Neutrophil (primary cell): ENCODE measurements around the gene RFNG.

Source experiments
- H3K27ac ChIP-seq: fragments of 200-600 bp; sonication (generic); 2 replicates; pipeline ENCODE4 v1.5.1; 2016; ENCODE audit warnings: mild to moderate bottlenecking, moderate library complexity
- H3K27me3 ChIP-seq: fragments of 200-600 bp; sonication (generic); 2 replicates; pipeline ENCODE4 v1.6.0; 2016; ENCODE audit warnings: mild to moderate bottlenecking
- H3K36me3 ChIP-seq: fragments of 200-600 bp; sonication (generic); 2 replicates; pipeline ENCODE4 v1.5.1; 2017
- H3K4me1 ChIP-seq, 2 experiments: fragments of 200-600 bp in 1 of 2; sonication (generic) in 1 of 2; 1 replicate in 1 of 2; 2 replicates in 1 of 2; pipeline versions ENCODE4 v1.5.1 to v1.6.1; 2013 to 2016; ENCODE audit warnings: low read depth in 1 of 2, low read length in 1 of 2, mild to moderate bottlenecking in 1 of 2, moderate library complexity in 1 of 2; ENCODE audit not compliant: control insufficient read depth in 1 of 2, insufficient read depth in 1 of 2
- H3K4me3 ChIP-seq, 2 experiments: fragments of 200-600 bp in 1 of 2; sonication (generic) in 1 of 2; 1 replicate in 1 of 2; 2 replicates in 1 of 2; pipeline ENCODE4 v1.5.1; 2013 to 2016; ENCODE audit warnings: low read depth in 1 of 2, low read length in 1 of 2, mild to moderate bottlenecking in 1 of 2, moderate library complexity in 1 of 2
- H3K9me3 ChIP-seq: fragments of 200-600 bp; sonication (generic); 2 replicates; pipeline ENCODE4 v1.5.1; 2016
- TF ChIP-seq, protein P1 (sequence below): fragments of 200-600 bp; sonication (generic); IDR thresholded peaks from 2 replicates; pipeline ENCODE4 v1.5.1; 2016; ENCODE audit warnings: antibody characterized with exemption

RFNG gene

DNA sequence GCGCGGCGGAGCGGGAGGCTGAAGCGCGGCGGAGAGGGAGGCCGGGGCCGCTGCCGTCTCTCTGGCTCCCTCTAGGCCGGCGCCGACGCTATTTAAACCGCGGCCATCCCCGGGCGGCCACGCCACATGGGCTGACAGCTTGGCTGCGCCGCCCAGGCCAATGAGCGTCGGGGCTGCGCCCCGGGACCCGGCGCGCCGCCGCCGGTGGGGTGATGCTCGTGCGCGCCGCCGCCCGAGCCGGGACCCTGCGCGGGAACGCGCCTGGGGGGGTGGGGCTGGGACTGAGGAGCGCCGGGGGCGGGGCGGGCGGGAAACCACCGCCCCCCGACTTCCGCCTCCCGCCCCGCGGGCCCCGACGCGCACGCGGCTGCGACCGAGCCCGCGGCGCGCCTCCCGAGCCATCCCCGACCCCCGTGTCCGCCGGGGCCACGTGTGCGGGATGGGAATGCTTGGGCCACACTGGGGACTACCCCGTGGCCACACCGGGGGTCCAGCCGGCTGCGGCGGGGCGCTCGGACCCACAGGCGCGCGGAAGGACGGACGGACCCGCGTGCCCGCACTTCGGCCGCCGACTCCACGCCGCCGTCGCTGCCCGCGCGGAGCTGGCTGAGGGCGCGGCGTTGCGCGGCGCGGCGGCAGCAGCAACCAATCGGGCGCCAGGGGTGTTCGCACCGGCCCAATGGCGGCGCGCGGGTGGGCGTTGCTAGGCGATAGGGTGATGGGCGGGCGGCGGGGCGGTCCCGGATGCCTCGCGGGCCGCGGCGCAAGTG is 46.7 kb upstream of the RFNG start, which contains the start of gene FASN:
FASN (minus strand) TSS at position 68 of the 770 bp plus-strand sequence. CDS start 1,791 bp downstream, outside the sequence.
- peaks cover 28 to 39% of the 10 kb centered on the region in 2 experiments for H3K4me1 ChIP-seq
- H3K27ac ChIP-seq: peak within 1 kb of the TSS; percentile 81
- TF ChIP-seq, protein P1, sequence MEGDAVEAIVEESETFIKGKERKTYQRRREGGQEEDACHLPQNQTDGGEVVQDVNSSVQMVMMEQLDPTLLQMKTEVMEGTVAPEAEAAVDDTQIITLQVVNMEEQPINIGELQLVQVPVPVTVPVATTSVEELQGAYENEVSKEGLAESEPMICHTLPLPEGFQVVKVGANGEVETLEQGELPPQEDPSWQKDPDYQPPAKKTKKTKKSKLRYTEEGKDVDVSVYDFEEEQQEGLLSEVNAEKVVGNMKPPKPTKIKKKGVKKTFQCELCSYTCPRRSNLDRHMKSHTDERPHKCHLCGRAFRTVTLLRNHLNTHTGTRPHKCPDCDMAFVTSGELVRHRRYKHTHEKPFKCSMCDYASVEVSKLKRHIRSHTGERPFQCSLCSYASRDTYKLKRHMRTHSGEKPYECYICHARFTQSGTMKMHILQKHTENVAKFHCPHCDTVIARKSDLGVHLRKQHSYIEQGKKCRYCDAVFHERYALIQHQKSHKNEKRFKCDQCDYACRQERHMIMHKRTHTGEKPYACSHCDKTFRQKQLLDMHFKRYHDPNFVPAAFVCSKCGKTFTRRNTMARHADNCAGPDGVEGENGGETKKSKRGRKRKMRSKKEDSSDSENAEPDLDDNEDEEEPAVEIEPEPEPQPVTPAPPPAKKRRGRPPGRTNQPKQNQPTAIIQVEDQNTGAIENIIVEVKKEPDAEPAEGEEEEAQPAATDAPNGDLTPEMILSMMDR: peak; percentile 41
- no peaks in the 10 kb centered on the region for H3K36me3 ChIP-seq
- peaks cover 15% of the 10 kb centered on the region for H3K27me3 ChIP-seq
- no peaks in the 10 kb centered on the region for H3K9me3 ChIP-seq
- peak within 1 kb of the TSS; percentile 65 to 75 for H3K4me3 ChIP-seq

DNA sequence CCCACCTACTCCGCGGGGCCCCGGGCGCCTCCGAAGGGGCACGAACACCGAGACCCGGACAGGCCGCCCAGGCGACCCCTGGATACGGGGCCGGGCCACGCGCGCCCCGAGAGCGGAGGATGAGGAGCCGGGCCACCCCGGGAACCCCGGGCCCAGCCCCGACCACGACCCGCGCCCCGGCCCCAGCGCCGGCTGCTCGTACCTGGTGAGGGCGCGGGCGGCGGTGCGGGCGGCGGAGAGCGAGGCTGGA is 46.2 kb upstream of the RFNG start:
- peak overlapping the region; percentile 81 for H3K27ac ChIP-seq
- peaks cover 4% of the 10 kb centered on the region for H3K36me3 ChIP-seq
- H3K4me3 ChIP-seq: peak overlapping the region; percentile 65 to 75
- H3K4me1 ChIP-seq: peaks cover 28 to 39% of the 10 kb centered on the region in 2 experiments
- TF ChIP-seq, protein P1: no peak
- no peaks in the 10 kb centered on the region for H3K9me3 ChIP-seq
- H3K27me3 ChIP-seq: peaks cover 15% of the 10 kb centered on the region

DNA sequence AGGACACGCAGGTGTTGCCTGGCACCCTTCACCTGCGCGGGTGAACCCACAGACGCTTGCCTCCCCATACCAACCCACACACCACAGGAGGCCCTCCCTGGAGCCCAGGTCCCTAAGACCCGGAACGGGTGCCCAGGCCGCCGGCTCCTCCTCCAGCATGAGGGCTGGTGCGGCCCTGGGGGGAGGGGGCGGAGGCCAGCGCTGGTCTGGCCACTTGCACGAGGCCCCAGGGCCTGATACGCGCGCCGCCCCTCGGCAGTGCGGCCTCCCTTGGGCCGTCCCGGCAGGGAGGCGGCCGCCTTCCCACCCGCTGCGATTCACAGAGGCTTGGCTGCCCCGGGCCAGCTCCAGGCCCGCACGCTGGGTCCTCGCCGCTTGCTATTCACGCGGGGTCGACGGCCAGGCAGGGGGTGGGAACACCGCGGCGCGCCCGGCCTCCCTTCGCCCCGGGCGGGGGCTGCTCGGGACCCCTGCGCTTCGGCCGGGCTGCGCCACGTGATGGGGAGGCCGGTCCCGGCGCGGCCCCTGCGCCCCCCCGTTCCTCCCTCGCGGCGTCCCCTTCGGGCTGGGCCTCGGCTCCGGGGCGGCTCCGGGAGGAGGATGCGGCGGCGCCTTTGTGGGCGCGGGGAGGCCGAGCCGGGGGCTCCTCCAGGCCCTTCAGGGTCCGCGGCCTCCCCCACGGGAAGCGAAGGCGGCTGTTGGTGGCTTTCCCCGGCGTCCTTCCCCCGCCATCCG is 45.7 kb upstream of the RFNG start:
- Histone ChIP-seq H3K36me3 (peaks cover 9% of the 10 kb centered on the region), H3K4me1 (peaks cover 28 to 39% of the 10 kb centered on the region in 2 experiments), H3K27ac (peak overlapping the region; percentile 81), H3K27me3 (peaks cover 15% of the 10 kb centered on the region), H3K9me3 (no peaks in the 10 kb centered on the region), H3K4me3 (peak overlapping the region; percentile 65 to 75)
- TF ChIP-seq, protein P1: no peak

DNA sequence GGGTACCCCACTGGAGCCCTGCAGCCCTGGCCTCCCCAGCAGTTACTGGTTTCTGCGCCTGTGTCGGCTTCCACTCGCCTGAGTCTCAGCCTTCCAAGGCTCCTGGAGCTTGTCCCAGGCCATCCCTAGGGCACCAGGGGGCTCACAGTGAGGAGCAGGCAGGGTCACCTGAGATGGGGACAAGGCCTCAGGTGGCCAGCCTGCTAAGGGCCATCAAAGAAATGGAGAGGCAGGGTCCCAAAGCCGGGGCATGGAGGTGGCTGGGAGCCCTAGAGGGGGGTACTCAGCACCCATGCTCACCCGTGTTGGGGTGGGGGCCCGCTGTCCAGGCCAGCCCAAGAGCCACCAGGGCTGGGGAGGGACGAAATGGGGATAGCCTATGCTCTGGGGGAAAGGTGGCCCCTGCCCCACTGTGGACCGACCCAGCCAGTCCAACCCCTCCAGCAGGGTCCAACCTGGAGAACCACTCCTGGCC is 45.1 kb upstream of the RFNG start:
- H3K4me1 ChIP-seq: peaks cover 28 to 37% of the 10 kb centered on the region in 2 experiments
- peak overlapping the region; percentile 65 to 75 for H3K4me3 ChIP-seq
- peaks cover 15% of the 10 kb centered on the region for H3K27me3 ChIP-seq
- H3K9me3 ChIP-seq: no peaks in the 10 kb centered on the region
- TF ChIP-seq, protein P1: no peak
- no peak overlapping the region for H3K27ac ChIP-seq
- peaks cover 10% of the 10 kb centered on the region for H3K36me3 ChIP-seq

DNA sequence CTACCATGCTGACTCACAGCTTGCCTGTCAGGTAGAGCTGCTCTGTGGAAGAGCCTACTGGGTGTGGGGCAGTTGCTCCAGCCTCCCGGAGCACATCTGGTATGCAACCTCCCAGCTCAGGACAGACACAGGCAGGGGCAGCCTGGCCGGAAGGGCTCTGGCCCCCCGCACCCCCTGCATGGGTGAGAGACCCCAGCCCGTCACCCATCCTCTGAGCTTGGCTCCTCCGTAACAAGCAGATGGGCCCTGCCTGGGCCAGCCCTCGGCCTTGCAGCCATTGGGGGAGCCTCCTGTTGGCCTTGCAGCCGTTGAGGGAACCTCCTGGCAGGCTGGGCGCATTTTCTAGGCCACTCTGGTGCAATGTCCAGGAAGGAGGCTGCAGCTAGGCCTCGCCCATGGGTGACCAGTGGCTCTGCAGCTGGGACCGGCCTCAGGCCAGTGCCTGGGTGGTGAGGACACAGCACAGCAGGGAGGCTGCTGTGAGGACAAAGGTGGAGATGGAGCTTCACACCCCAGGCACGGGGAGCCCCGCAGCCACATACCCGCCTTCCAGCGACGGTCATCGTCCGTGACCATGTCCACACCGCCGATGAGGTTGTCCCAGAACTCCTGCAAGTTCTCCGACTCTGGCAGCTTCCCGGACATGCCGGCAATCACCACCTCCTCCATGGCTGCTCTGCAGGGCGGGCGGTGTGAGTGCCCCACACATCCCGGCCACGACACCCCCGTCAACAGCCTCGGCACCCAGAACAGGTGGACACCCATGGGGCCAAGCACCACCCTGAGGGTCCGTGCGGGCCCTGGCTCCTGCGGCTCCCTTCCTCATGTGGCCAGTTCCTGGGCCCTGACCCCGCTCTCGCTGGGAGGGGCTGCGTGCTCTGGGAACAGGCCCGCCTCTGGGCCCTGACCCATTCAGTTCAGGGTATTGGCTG is 44.4 kb upstream of the RFNG start:
- peaks cover 10% of the 10 kb centered on the region for H3K36me3 ChIP-seq
- no peaks in the 10 kb centered on the region for H3K9me3 ChIP-seq
- TF ChIP-seq, protein P1: no peak
- no peak overlapping the region for H3K4me3 ChIP-seq
- no peak overlapping the region for H3K27ac ChIP-seq
- H3K27me3 ChIP-seq: peaks cover 15% of the 10 kb centered on the region
- H3K4me1 ChIP-seq: peaks cover 28 to 30% of the 10 kb centered on the region in 2 experiments
